ENCODE measurements around the gene SMIM11. TPM values are rescaled to one million over a fixed set of nuclear protein-coding genes. Genes with fewer than 3 reads are reported as not detected.
"Not testable (repeated sequence)": the region's sequence is repeated elsewhere in the genome, so short reads cannot be mapped to it uniquely, and the experiment has no call there.

SMIM11 gene
- total and polyA plus RNA-seq, 2 donors = 3.4 to 10.6 TPM

DNA sequence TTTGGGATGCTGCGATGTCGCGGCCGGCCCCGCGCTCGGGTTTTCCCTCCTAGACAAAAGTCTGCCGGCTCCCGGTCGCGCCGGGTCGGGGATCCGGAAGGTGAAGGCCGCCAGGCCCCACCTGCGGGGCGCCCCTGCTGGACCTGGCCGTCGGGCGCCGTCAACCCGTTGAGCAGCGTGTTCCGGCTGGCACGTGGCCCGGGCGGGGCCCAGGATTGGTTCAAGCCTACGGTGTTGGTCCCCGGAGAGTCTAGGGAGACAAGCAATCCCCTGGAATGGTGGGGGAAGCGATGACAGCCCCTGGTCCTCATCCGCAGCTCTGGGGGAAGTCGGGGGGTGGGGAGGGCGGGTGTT lies 289 bp downstream of the SMIM11 start:
- H3K9me3 ChIP-seq (ENCODE audit: control insufficient read depth in 2 of 2, insufficient read depth in 1 of 2, low read length in 1 of 2); DNase-seq (ENCODE audit: low read depth in 6 of 9, low spot score in 9 of 9); H3K4me3 ChIP-seq (ENCODE audit: low read length in 2 of 2); H3K27ac ChIP-seq (ENCODE audit: low read depth in 1 of 2, low read length in 1 of 2); H3K4me1 ChIP-seq (ENCODE audit: control insufficient read depth in 2 of 2, insufficient read depth in 2 of 2, low read length in 2 of 2); H3K27me3 ChIP-seq (ENCODE audit: control insufficient read depth in 2 of 2, insufficient read depth in 1 of 2, low read length in 1 of 2); H3K36me3 ChIP-seq (ENCODE audit: control insufficient read depth in 2 of 2, insufficient read depth in 2 of 2, low read length in 1 of 2): not testable (repeated sequence)
- no CpG with 5 or more reads among the region's 33 CpGs for WGBS

DNA sequence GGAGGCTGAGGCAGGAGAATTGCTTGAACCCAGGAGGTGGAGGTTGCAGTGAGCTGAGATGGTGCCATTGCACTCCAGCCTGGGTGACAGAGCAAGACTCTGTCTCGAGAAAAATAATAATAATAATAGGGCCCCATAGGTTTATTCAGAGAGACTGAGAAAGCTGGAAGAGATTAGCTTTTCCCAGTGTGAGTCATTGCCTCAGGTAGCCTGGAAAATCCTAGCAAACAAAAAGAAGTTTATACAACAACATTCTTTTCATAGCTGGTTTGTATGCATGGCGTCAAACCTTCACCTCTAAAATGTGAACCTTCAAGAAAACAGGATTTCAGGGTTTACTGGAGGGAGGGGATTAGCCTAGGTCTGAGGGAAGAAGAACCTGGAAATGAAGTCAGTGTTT lies 7.8 kb downstream of the SMIM11 start:
- WGBS = no CpG with 5 or more reads among the region's 2 CpGs
- DNase-seq (ENCODE audit: low read depth in 6 of 9, low spot score in 9 of 9); H3K4me1 ChIP-seq (ENCODE audit: control insufficient read depth in 2 of 2, insufficient read depth in 2 of 2, low read length in 2 of 2); H3K36me3 ChIP-seq (ENCODE audit: control insufficient read depth in 2 of 2, insufficient read depth in 2 of 2, low read length in 1 of 2); H3K27me3 ChIP-seq (ENCODE audit: control insufficient read depth in 2 of 2, insufficient read depth in 1 of 2, low read length in 1 of 2); H3K9me3 ChIP-seq (ENCODE audit: control insufficient read depth in 2 of 2, insufficient read depth in 1 of 2, low read length in 1 of 2); H3K4me3 ChIP-seq (ENCODE audit: low read length in 2 of 2); H3K27ac ChIP-seq (ENCODE audit: low read depth in 1 of 2, low read length in 1 of 2): not testable (repeated sequence)

GRCh38 chr21:34383724-34384415 lies 8.6 kb downstream of the SMIM11 start:
- not testable (repeated sequence) for H3K36me3 ChIP-seq (ENCODE audit: control insufficient read depth in 2 of 2, insufficient read depth in 2 of 2, low read length in 1 of 2); H3K4me3 ChIP-seq (ENCODE audit: low read length in 2 of 2); H3K4me1 ChIP-seq (ENCODE audit: control insufficient read depth in 2 of 2, insufficient read depth in 2 of 2, low read length in 2 of 2); DNase-seq (ENCODE audit: low read depth in 6 of 9, low spot score in 9 of 9); H3K9me3 ChIP-seq (ENCODE audit: control insufficient read depth in 2 of 2, insufficient read depth in 1 of 2, low read length in 1 of 2); H3K27ac ChIP-seq (ENCODE audit: low read depth in 1 of 2, low read length in 1 of 2); H3K27me3 ChIP-seq (ENCODE audit: control insufficient read depth in 2 of 2, insufficient read depth in 1 of 2, low read length in 1 of 2)
- no CpG with 5 or more reads among the region's 14 CpGs for WGBS

DNA sequence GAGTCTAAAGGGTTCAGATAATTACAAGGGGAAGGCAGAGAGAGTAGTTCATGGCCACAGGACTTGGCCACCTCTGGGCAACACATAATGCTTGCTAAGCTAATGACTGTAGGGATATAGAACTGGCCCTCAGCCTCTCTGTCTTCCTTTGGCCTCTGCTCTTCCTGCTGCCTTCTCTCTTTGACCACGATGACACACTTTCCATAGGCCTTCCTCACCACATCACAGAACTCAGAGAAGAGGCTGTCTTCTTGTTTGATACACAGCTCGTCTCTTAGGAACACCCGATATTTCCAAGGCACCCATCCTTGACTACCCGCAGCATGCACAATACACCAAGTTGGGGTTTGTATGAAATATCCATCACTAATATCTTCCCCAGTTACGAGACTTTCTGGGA lies 25.2 kb downstream of the SMIM11 start:
- H3K27me3 ChIP-seq (ENCODE audit: control insufficient read depth in 2 of 2, insufficient read depth in 1 of 2, low read length in 1 of 2); H3K4me3 ChIP-seq (ENCODE audit: low read length in 2 of 2); H3K9me3 ChIP-seq (ENCODE audit: control insufficient read depth in 2 of 2, insufficient read depth in 1 of 2, low read length in 1 of 2); H3K4me1 ChIP-seq (ENCODE audit: control insufficient read depth in 2 of 2, insufficient read depth in 2 of 2, low read length in 2 of 2); DNase-seq (ENCODE audit: low read depth in 6 of 9, low spot score in 9 of 9); H3K27ac ChIP-seq (ENCODE audit: low read depth in 1 of 2, low read length in 1 of 2); H3K36me3 ChIP-seq (ENCODE audit: control insufficient read depth in 2 of 2, insufficient read depth in 2 of 2, low read length in 1 of 2): not testable (repeated sequence)
- WGBS = no CpG with 5 or more reads among the region's 5 CpGs

GRCh38 chr21:34404742-34405141 lies 29.4 kb downstream of the SMIM11 start:
- not testable (repeated sequence) for DNase-seq (ENCODE audit: low read depth in 6 of 9, low spot score in 9 of 9)

DNA sequence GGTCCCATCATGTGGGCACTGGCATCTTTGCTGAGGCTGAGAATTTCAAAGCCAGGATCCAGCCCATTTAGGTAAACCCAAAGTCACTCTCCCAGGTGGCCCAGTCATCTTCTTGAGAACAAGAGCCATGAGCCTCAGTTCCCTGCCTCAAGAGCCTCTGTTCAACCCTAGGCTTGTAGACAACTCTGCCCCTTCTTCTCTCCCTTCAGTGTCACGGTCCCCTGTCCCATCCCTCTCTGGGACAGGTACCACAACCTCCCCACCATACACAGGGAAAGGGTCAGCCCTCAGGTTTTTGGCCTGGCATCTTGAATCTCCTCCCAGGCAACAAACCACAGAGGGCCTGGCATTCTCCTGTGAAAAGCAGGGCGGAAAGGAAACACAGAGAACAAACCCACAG lies 30.4 kb downstream of the SMIM11 start:
- H3K27ac ChIP-seq (ENCODE audit: low read depth in 1 of 2, low read length in 1 of 2); H3K36me3 ChIP-seq (ENCODE audit: control insufficient read depth in 2 of 2, insufficient read depth in 2 of 2, low read length in 1 of 2); H3K27me3 ChIP-seq (ENCODE audit: control insufficient read depth in 2 of 2, insufficient read depth in 1 of 2, low read length in 1 of 2); H3K9me3 ChIP-seq (ENCODE audit: control insufficient read depth in 2 of 2, insufficient read depth in 1 of 2, low read length in 1 of 2); H3K4me3 ChIP-seq (ENCODE audit: low read length in 2 of 2); DNase-seq (ENCODE audit: low read depth in 6 of 9, low spot score in 9 of 9); H3K4me1 ChIP-seq (ENCODE audit: control insufficient read depth in 2 of 2, insufficient read depth in 2 of 2, low read length in 2 of 2): not testable (repeated sequence)
- WGBS = no CpG with 5 or more reads among the region's 2 CpGs

More at GRCh38 chr21:34404742-34405141, 29.4 kb downstream of the SMIM11 start:
- no CpG with 5 or more reads among the region's 5 CpGs for WGBS
- H3K27me3 ChIP-seq (ENCODE audit: control insufficient read depth in 2 of 2, insufficient read depth in 1 of 2, low read length in 1 of 2); H3K27ac ChIP-seq (ENCODE audit: low read depth in 1 of 2, low read length in 1 of 2); H3K4me3 ChIP-seq (ENCODE audit: low read length in 2 of 2); H3K9me3 ChIP-seq (ENCODE audit: control insufficient read depth in 2 of 2, insufficient read depth in 1 of 2, low read length in 1 of 2); H3K4me1 ChIP-seq (ENCODE audit: control insufficient read depth in 2 of 2, insufficient read depth in 2 of 2, low read length in 2 of 2); H3K36me3 ChIP-seq (ENCODE audit: control insufficient read depth in 2 of 2, insufficient read depth in 2 of 2, low read length in 1 of 2): not testable (repeated sequence)

DNA sequence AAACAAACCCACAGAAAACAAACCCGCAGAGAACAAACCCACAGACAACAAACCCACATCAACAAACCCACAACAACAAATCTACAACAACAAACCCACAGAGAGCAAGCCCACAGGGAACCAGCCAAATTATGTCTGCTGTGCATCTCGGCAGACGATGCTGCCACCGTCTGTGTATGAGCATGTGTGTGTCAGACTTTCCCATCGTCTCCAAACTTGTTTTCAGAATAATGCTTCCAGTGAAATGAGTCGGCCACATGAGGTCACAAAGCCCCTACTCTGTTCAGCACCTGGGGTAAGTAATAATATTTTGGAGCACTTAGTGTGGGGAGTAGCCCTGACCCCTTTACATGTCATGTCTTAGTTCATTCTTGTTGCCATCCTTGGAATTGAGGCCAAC lies 30.8 kb downstream of the SMIM11 start:
- H3K27me3 ChIP-seq (ENCODE audit: control insufficient read depth in 2 of 2, insufficient read depth in 1 of 2, low read length in 1 of 2); H3K4me1 ChIP-seq (ENCODE audit: control insufficient read depth in 2 of 2, insufficient read depth in 2 of 2, low read length in 2 of 2): not testable (repeated sequence)
- WGBS = no CpG with 5 or more reads among the region's 6 CpGs

DNA sequence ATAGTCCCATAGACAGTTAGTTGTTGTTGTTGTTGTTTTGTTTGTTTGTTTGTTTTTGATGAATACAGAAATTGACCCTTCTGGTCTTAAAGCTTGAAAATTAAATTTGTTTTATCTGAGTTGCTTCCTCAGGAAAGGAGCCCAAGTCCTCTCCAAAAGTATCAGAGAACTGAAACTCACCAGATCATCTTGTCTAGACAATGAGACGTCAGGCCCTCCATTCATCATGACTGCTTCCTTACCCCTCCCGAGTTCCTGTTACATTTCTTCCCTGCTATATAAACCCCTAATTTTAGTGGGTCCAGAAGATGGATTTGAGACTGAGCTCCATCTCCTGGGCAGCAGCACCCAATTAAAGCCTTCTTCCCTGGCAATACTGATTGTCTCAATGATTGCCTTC lies 31.4 kb downstream of the SMIM11 start:
- H3K4me3 ChIP-seq (ENCODE audit: low read length in 2 of 2); DNase-seq (ENCODE audit: low read depth in 6 of 9, low spot score in 9 of 9); H3K4me1 ChIP-seq (ENCODE audit: control insufficient read depth in 2 of 2, insufficient read depth in 2 of 2, low read length in 2 of 2); H3K27me3 ChIP-seq (ENCODE audit: control insufficient read depth in 2 of 2, insufficient read depth in 1 of 2, low read length in 1 of 2); H3K36me3 ChIP-seq (ENCODE audit: control insufficient read depth in 2 of 2, insufficient read depth in 2 of 2, low read length in 1 of 2); H3K9me3 ChIP-seq (ENCODE audit: control insufficient read depth in 2 of 2, insufficient read depth in 1 of 2, low read length in 1 of 2); H3K27ac ChIP-seq (ENCODE audit: low read depth in 1 of 2, low read length in 1 of 2): not testable (repeated sequence)
- no CpG with 5 or more reads among the region's 2 CpGs for WGBS

More for the DNA sequence above, 30.8 kb downstream of the SMIM11 start:
- not testable (repeated sequence) for H3K4me3 ChIP-seq (ENCODE audit: low read length in 2 of 2); H3K27ac ChIP-seq (ENCODE audit: low read depth in 1 of 2, low read length in 1 of 2); H3K9me3 ChIP-seq (ENCODE audit: control insufficient read depth in 2 of 2, insufficient read depth in 1 of 2, low read length in 1 of 2); DNase-seq (ENCODE audit: low read depth in 6 of 9, low spot score in 9 of 9); H3K36me3 ChIP-seq (ENCODE audit: control insufficient read depth in 2 of 2, insufficient read depth in 2 of 2, low read length in 1 of 2)

DNA sequence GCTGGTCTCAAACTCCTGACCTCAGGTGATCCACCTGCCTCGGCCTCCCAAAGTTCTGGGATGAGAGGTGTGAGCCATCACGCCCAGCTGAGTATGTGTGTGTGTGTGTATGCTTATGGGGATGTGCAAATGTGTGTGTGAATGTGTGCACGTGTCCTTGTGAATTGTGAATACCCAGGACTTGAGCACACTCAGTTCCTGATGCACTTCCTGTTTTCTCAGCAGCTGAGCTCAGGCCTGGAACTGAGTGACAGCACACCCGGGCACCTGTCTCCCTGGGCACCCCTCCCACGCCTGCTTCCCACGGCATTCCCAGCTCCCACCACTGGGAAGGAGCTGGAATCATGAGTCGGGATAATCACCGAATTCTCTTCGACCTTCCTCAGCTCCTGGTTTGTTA lies 32.0 kb downstream of the SMIM11 start:
- not testable (repeated sequence) for H3K36me3 ChIP-seq (ENCODE audit: control insufficient read depth in 2 of 2, insufficient read depth in 2 of 2, low read length in 1 of 2); H3K27ac ChIP-seq (ENCODE audit: low read depth in 1 of 2, low read length in 1 of 2); H3K27me3 ChIP-seq (ENCODE audit: control insufficient read depth in 2 of 2, insufficient read depth in 1 of 2, low read length in 1 of 2); H3K4me1 ChIP-seq (ENCODE audit: control insufficient read depth in 2 of 2, insufficient read depth in 2 of 2, low read length in 2 of 2); H3K4me3 ChIP-seq (ENCODE audit: low read length in 2 of 2); DNase-seq (ENCODE audit: low read depth in 6 of 9, low spot score in 9 of 9); H3K9me3 ChIP-seq (ENCODE audit: control insufficient read depth in 2 of 2, insufficient read depth in 1 of 2, low read length in 1 of 2)
- no CpG with 5 or more reads among the region's 9 CpGs for WGBS
